PC-9 (cell line): ENCODE results near the gene MTMR8. TPM values are rescaled to one million over a fixed set of nuclear protein-coding genes. Genes with fewer than 3 reads are reported as not detected.

ENCODE experiments used
- BruUV-seq: library from RNA; stranded (reverse); fragments of 400-500 nt; replicated peaks from 2 replicates; lab custom pipeline; 2021; lab: Mats Ljungman, UMichigan
- CTCF ChIA-PET: fragments of 300-600 bp; sonication (Branson Sonifier 250); formaldehyde crosslinking; loops from one replicate; lab custom pipeline; 2022; ENCODE audit warnings: antibody characterized with exemption; lab: Charles Lee
- POLR2A ChIA-PET: fragments of 300-600 bp; sonication (Branson Sonifier 250); formaldehyde crosslinking; loops from one replicate; lab custom pipeline; 2022; ENCODE audit warnings: antibody characterized with exemption; ENCODE audit not compliant: unreplicated experiment; lab: Charles Lee
- DNase-seq, 2 experiments: peaks; one replicate each; pipeline versions ENCODE4 v3.0.0 to v3.0.0-alpha.2; 2015 to 2022; ENCODE audit warnings: mixed read lengths in 1 of 2
- H2AFZ ChIP-seq: fragments of 200-600 bp; sonication (generic); 2 replicates; pipeline ENCODE4 v1.8.1; 2017; ENCODE audit warnings: antibody characterized with exemption
- H3F3A ChIP-seq: fragments of 200-600 bp; sonication (generic); 2 replicates; pipeline ENCODE4 v1.8.1; 2017; ENCODE audit warnings: antibody characterized with exemption, mild to moderate bottlenecking, low read depth; ENCODE audit not compliant: insufficient read depth
- H3K27ac ChIP-seq: fragments of 200-600 bp; sonication (generic); 2 replicates; pipeline ENCODE4 v1.6.1; 2016; ENCODE audit warnings: mixed run types
- H3K27me3 ChIP-seq: fragments of 200-600 bp; sonication (generic); 2 replicates; pipeline ENCODE4 v1.6.1; 2016; ENCODE audit warnings: low read depth, mixed run types; ENCODE audit not compliant: insufficient read depth
- H3K36me3 ChIP-seq: fragments of 200-600 bp; sonication (generic); 2 replicates; pipeline ENCODE4 v1.6.1; 2016; ENCODE audit warnings: low read depth, mixed run types
- H3K4me1 ChIP-seq: fragments of 200-600 bp; sonication (generic); replicated peaks from 2 replicates; pipeline ENCODE4 v1.6.1; 2016; ENCODE audit warnings: mixed run types; ENCODE audit not compliant: insufficient read depth
- H3K4me2 ChIP-seq: fragments of 200-600 bp; sonication (generic); 2 replicates; pipeline ENCODE4 v1.6.1; 2017; ENCODE audit warnings: mixed run types
- H3K4me3 ChIP-seq: fragments of 200-600 bp; sonication (generic); 2 replicates; pipeline ENCODE4 v1.6.1; 2016; ENCODE audit warnings: mixed run types
- H3K79me2 ChIP-seq: fragments of 200-600 bp; sonication (generic); 2 replicates; pipeline ENCODE4 v1.6.1; 2017; ENCODE audit warnings: low read depth, mixed run types
- H3K9me2 ChIP-seq: fragments of 200-600 bp; sonication (generic); 2 replicates; pipeline ENCODE4 v1.8.1; 2017; ENCODE audit warnings: mild to moderate bottlenecking; ENCODE audit not compliant: insufficient read depth
- H3K9me3 ChIP-seq: fragments of 200-600 bp; sonication (generic); 2 replicates; pipeline ENCODE4 v1.8.1; 2016; ENCODE audit warnings: low read depth; ENCODE audit not compliant: insufficient read depth
- H4K20me1 ChIP-seq: fragments of 200-600 bp; sonication (generic); 2 replicates; pipeline ENCODE4 v1.8.1; 2017; ENCODE audit not compliant: insufficient read depth
- EZH2 ChIP-seq: fragments of 200-600 bp; sonication (generic); IDR thresholded peaks from 2 replicates; pipeline ENCODE4 v1.8.0; 2017; ENCODE audit warnings: antibody characterized with exemption, low read depth
- intact Hi-C: fragments of 100-400 bp; cut with micrococcal nuclease; formaldehyde crosslinking; loops from one replicate; pipeline ENCODE4 v1.10.0; 2022; ENCODE audit not compliant: unreplicated experiment
- total RNA-seq: library from RNA; stranded (reverse); gene quantifications from 2 replicates; pipeline ENCODE4 v1.2.3, GENCODE V29; 2021
- TF ChIP-seq, protein P1 (sequence below): fragments of 200-600 bp; sonication (generic); conservative IDR thresholded peaks from 2 replicates; pipeline ENCODE4 v1.6.1; 2017; ENCODE audit warnings: mixed run types, antibody characterized with exemption, mild to moderate bottlenecking, moderate library complexity

The MTMR8 gene
- total RNA-seq, 1 experiment from 2014 or later: 1.9 TPM

DNA sequence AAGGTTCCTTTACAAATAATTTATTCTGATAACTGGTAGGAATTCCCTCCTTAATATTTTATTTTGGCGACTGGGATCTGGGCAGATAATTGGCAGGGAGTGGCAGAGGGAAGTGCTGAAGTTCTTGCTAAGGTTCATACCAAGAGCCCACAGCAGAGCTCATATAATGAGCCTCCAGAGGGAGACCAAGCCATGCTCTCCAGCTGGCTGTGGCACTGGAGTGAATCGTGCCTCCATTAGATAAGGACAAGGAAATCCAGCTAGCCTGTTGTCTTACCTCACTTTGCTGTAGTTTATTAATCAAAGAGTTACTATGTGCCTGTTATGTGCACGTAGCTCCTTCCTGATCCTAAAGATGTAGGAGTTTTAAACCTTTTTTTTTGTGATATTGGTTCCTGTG lies 166.1 kb downstream of the MTMR8 start:
- Histone ChIP-seq H3K4me2 (no peak overlapping the region), H3K9me2 (no peaks in the 10 kb centered on the region), H3K27me3 (no peaks in the 10 kb centered on the region), H4K20me1 (no peaks in the 10 kb centered on the region), H2AFZ (no peak overlapping the region), H3K9me3 (no peaks in the 10 kb centered on the region), H3K4me3 (no peak overlapping the region), H3K36me3 (no peaks in the 10 kb centered on the region), H3K4me1 (no peaks in the 10 kb centered on the region), H3K27ac (no peak overlapping the region), H3F3A (no peaks in the 10 kb centered on the region), H3K79me2 (no peaks in the 10 kb centered on the region)
- BruUV-seq: no TSS peak
- ChIA-PET POLR2A (no interaction called here), CTCF (interaction anchor here (0.5 kb wide), 2 partner anchors 23 to 189 kb away, joined by 3 to 4 read pairs; no protein-coding TSS in a partner anchor)
- TF ChIP-seq, protein P1, sequence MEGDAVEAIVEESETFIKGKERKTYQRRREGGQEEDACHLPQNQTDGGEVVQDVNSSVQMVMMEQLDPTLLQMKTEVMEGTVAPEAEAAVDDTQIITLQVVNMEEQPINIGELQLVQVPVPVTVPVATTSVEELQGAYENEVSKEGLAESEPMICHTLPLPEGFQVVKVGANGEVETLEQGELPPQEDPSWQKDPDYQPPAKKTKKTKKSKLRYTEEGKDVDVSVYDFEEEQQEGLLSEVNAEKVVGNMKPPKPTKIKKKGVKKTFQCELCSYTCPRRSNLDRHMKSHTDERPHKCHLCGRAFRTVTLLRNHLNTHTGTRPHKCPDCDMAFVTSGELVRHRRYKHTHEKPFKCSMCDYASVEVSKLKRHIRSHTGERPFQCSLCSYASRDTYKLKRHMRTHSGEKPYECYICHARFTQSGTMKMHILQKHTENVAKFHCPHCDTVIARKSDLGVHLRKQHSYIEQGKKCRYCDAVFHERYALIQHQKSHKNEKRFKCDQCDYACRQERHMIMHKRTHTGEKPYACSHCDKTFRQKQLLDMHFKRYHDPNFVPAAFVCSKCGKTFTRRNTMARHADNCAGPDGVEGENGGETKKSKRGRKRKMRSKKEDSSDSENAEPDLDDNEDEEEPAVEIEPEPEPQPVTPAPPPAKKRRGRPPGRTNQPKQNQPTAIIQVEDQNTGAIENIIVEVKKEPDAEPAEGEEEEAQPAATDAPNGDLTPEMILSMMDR: no peak
- TF ChIP-seq EZH2: no peak
- intact Hi-C loops: no loop called here
- no peak for DNase-seq

Other genes with a start within 250 kb of the MTMR8 start
- 5.8 and 6.5 TPM in 2 replicates for gene AMER1, start 189.7 kb downstream of the MTMR8 start, total RNA-seq
- gene ASB12, start 164.8 kb downstream of the MTMR8 start, total RNA-seq: not detected in 2 replicates